Uterus (tissue), 2 donors: Measurements from ENCODE around the gene ANKRD13C.

Source experiments
- POLR2A ChIP-seq, 2 donors: fragments of 450-650 bp; IDR thresholded peaks; one replicate each; pipeline ENCODE4 v1.6.1; 2016; ENCODE audit warnings: antibody characterized with exemption in 2 of 2, mild to moderate bottlenecking in 1 of 2, moderate library complexity in 1 of 2
- TF ChIP-seq, protein P1 (sequence below), 4 experiments: fragments of 200-600 bp in 2 of 4; fragments of 450-650 bp in 2 of 4; sonication (generic) in 2 of 4; IDR thresholded peaks; one replicate each; pipeline ENCODE4 v1.5.1; 2016 to 2019; ENCODE audit warnings: antibody characterized with exemption in 4 of 4, mild to moderate bottlenecking in 2 of 4, moderate library complexity in 1 of 4

GRCh38 chr1:70265946-70266345 lies 88.6 kb downstream of the ANKRD13C start:
- TF ChIP-seq POLR2A (IDR thresholded peaks at IDR 0.05): no peak
- TF ChIP-seq, protein P1, sequence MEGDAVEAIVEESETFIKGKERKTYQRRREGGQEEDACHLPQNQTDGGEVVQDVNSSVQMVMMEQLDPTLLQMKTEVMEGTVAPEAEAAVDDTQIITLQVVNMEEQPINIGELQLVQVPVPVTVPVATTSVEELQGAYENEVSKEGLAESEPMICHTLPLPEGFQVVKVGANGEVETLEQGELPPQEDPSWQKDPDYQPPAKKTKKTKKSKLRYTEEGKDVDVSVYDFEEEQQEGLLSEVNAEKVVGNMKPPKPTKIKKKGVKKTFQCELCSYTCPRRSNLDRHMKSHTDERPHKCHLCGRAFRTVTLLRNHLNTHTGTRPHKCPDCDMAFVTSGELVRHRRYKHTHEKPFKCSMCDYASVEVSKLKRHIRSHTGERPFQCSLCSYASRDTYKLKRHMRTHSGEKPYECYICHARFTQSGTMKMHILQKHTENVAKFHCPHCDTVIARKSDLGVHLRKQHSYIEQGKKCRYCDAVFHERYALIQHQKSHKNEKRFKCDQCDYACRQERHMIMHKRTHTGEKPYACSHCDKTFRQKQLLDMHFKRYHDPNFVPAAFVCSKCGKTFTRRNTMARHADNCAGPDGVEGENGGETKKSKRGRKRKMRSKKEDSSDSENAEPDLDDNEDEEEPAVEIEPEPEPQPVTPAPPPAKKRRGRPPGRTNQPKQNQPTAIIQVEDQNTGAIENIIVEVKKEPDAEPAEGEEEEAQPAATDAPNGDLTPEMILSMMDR (IDR thresholded peaks at IDR 0.05): no peak
